ENCODE results near the gene PTPRN2.
"Not testable (repeated sequence)": the region's sequence is repeated elsewhere in the genome, so short reads cannot be mapped to it uniquely, and the experiment has no call there.

Gene PTPRN2

GRCh38 chr7:157596471-157596870 lies 991.2 kb downstream of the PTPRN2 start:
- no peak for DNase-seq

- no peak for DNase-seq
Measured at GRCh38 chr7:157596026-157596425, 991.6 kb downstream of the PTPRN2 start.

- no peak for DNase-seq
Measured at GRCh38 chr7:157595086-157595855, 992.4 kb downstream of the PTPRN2 start.

- DNase-seq = no peak
Measured at GRCh38 chr7:157594306-157594705, 993.3 kb downstream of the PTPRN2 start.

- DNase-seq = no peak
Measured at GRCh38 chr7:157593541-157593940, 994.1 kb downstream of the PTPRN2 start.

GRCh38 chr7:157592636-157593320 lies 994.8 kb downstream of the PTPRN2 start:
- not testable (repeated sequence) for DNase-seq

GRCh38 chr7:157590526-157590925 lies 997.1 kb downstream of the PTPRN2 start:
- no peak for DNase-seq

- no peak for DNase-seq
Measured at GRCh38 chr7:157589680-157590079, 997.9 kb downstream of the PTPRN2 start.

GRCh38 chr7:157587805-157588560 lies 999.6 kb downstream of the PTPRN2 start:
- DNase-seq = no peak

- DNase-seq = no peak
Measured at GRCh38 chr7:157587051-157587804, 1000.4 kb downstream of the PTPRN2 start.

- no peak for DNase-seq
Measured at GRCh38 chr7:157586426-157586955, 1001.1 kb downstream of the PTPRN2 start.

- DNase-seq = no peak
Measured at GRCh38 chr7:157585113-157585861, 1002.3 kb downstream of the PTPRN2 start.

- DNase-seq = no peak
Measured at GRCh38 chr7:157584420-157584819, 1003.2 kb downstream of the PTPRN2 start.

GRCh38 chr7:157581740-157582139 lies 1005.9 kb downstream of the PTPRN2 start:
- DNase-seq = no peak

GRCh38 chr7:157580324-157580723 lies 1007.3 kb downstream of the PTPRN2 start:
- no peak for DNase-seq

GRCh38 chr7:157579425-157579824 lies 1008.2 kb downstream of the PTPRN2 start:
- no peak for DNase-seq

GRCh38 chr7:157577796-157578339 lies 1009.8 kb downstream of the PTPRN2 start:
- no peak for DNase-seq

- no peak for DNase-seq
Measured at GRCh38 chr7:157577061-157577460, 1010.6 kb downstream of the PTPRN2 start.

GRCh38 chr7:157576415-157576814 lies 1011.2 kb downstream of the PTPRN2 start:
- no peak for DNase-seq

- no peak for DNase-seq
Measured at GRCh38 chr7:157575777-157576176, 1011.8 kb downstream of the PTPRN2 start.

GRCh38 chr7:157574914-157575586 lies 1012.6 kb downstream of the PTPRN2 start:
- no peak for DNase-seq

Data from Kasumi-1 (cell line).